Caco-2 (cell line): ENCODE data around the gene APOBR. TPM values are rescaled to one million over a fixed set of nuclear protein-coding genes. Genes with fewer than 3 reads are reported as not detected.

Experiments used
- BruUV-seq: library from RNA; stranded (reverse); fragments of 400-500 nt; replicated peaks from 2 replicates; lab custom pipeline; 2021; lab: Mats Ljungman, UMichigan
- CTCF ChIA-PET: fragments of 300-600 bp; sonication (Branson Sonifier 250); formaldehyde crosslinking; loops from one replicate; lab custom pipeline; 2022; ENCODE audit warnings: antibody characterized with exemption; lab: Charles Lee
- POLR2A ChIA-PET: fragments of 300-600 bp; sonication (Branson Sonifier 250); formaldehyde crosslinking; loops from one replicate; lab custom pipeline; 2022; ENCODE audit warnings: antibody characterized with exemption; lab: Charles Lee
- DNase-seq, 2 experiments: peaks; one replicate each; pipeline versions ENCODE4 v3.0.0 to v3.0.0-alpha.2; 2020 to 2022
- H3K27me3 ChIP-seq: replicated peaks from 2 replicates; pipeline ENCODE4 v1.6.0; 2011; ENCODE audit warnings: low read length; ENCODE audit not compliant: control insufficient read depth, insufficient read depth
- H3K36me3 ChIP-seq: 2 replicates; pipeline ENCODE4 v1.5.1; 2011; ENCODE audit warnings: low read length; ENCODE audit not compliant: control insufficient read depth, insufficient read depth
- H3K4me1 ChIP-seq: fragments of 250-450 bp; sonication (Bioruptor Pico); 2 replicates; pipeline ENCODE4 v1.5.1; 2020; ENCODE audit warnings: mild to moderate bottlenecking
- H3K4me3 ChIP-seq: 2 replicates; pipeline ENCODE4 v1.5.1; 2011; ENCODE audit warnings: low read depth, mild to moderate bottlenecking, control low read depth, low read length
- H3K9me3 ChIP-seq: fragments of 250-450 bp; sonication (Bioruptor Pico); 2 replicates; pipeline ENCODE4 v1.5.1; 2020; ENCODE audit warnings: mild to moderate bottlenecking, moderate library complexity
- H3K27ac Mint-ChIP-seq: one replicate; pipeline ENCODE4 v1.8.0; 2022; ENCODE audit warnings: mixed read lengths; ENCODE audit not compliant: unreplicated experiment
- H3K27me3 Mint-ChIP-seq: one replicate; pipeline ENCODE4 v1.8.0; 2022; ENCODE audit warnings: mixed read lengths; ENCODE audit not compliant: insufficient read depth, unreplicated experiment
- H3K36me3 Mint-ChIP-seq: one replicate; pipeline ENCODE4 v1.8.0; 2022; ENCODE audit warnings: mild to moderate bottlenecking, mixed read lengths; ENCODE audit not compliant: insufficient read depth, unreplicated experiment
- H3K4me1 Mint-ChIP-seq: one replicate; pipeline ENCODE4 v1.8.0; 2022; ENCODE audit warnings: low read depth, mixed read lengths; ENCODE audit not compliant: unreplicated experiment
- H3K4me3 Mint-ChIP-seq: one replicate; pipeline ENCODE4 v1.8.0; 2022; ENCODE audit warnings: mild to moderate bottlenecking, moderate library complexity, mixed read lengths; ENCODE audit not compliant: unreplicated experiment
- H3K9me3 Mint-ChIP-seq: one replicate; pipeline ENCODE4 v1.8.0; 2022; ENCODE audit warnings: mixed read lengths; ENCODE audit not compliant: unreplicated experiment
- CTCF ChIP-seq, 2 experiments: fragments of 200-600 bp in 1 of 2; IDR thresholded peaks; 1 replicate in 1 of 2; 2 replicates in 1 of 2; pipeline versions ENCODE4 v1.5.1 to v1.8.0; 2011 to 2022; ENCODE audit warnings: antibody characterized with exemption in 1 of 2, control low read depth in 1 of 2, inconsistent platforms in 1 of 2, low read depth in 1 of 2, low read length in 1 of 2, mild to moderate bottlenecking in 1 of 2, moderate library complexity in 1 of 2; ENCODE audit not compliant: insufficient read depth in 1 of 2, severe bottlenecking in 1 of 2, unreplicated experiment in 1 of 2
- intact Hi-C: fragments of 100-400 bp; cut with micrococcal nuclease; formaldehyde crosslinking; loops from one replicate; pipeline ENCODE4 v1.10.0; 2022; ENCODE audit not compliant: unreplicated experiment
- total RNA-seq: library from RNA; stranded (reverse); gene quantifications from 2 replicates; pipeline ENCODE4 v1.2.3, GENCODE V29; 2022

Gene APOBR
- total RNA-seq, 1 experiment from 2014 or later = 0.61 TPM

DNA sequence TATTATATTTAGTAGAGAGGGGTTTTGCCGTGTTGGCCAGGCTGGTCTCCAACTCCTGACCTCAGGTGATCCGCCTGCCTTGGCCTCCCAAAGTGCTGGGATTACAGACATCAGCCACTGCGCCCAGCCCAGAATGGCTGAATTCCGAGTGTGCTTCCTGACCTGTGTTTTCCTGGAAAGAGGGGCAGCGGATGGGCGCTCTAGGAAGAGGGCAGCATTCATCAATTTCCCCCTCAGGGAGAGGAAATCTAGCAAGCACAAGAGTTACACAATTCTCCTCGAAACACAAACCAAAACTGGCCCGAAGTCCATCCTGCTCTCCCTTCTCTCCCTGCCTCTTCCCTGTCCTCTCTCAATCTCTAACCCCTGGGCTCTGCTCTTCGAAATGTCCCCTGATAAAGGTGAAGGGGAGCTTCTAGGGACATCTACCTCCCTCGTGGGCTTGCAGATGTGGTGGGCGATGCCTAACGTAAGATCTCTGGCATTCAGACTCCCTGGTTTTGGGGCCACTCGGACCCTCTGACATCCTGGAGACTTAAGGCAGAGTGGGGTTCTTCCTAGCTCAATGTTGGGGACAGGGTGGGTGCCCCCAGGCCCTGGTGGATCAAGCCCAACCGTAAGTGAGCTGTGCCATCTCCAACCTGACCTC is 11.2 kb downstream of the APOBR start:
- no peak for TF ChIP-seq CTCF (IDR thresholded peaks at IDR 0.05; ENCODE audit: insufficient read depth in 1 of 2, low read depth in 1 of 2, low read length in 1 of 2, severe bottlenecking in 1 of 2, unreplicated experiment in 1 of 2)
- Mint-ChIP-seq H3K9me3 (no peaks in the 10 kb centered on the region), H3K4me3 (no peak overlapping the region), H3K27me3 (no peaks in the 10 kb centered on the region), H3K36me3 (no peaks in the 10 kb centered on the region), H3K27ac (no peak overlapping the region), H3K4me1 (no peaks in the 10 kb centered on the region)
- DNase-seq = no peak
- no peaks in the 10 kb centered on the region for H3K9me3 ChIP-seq
- ChIA-PET POLR2A (no interaction called here), CTCF (no interaction called here)
- no peak overlapping the region for H3K4me3 ChIP-seq
- intact Hi-C loops = loop anchor here (2.0 kb wide), 1 partner anchor 15 kb away; no protein-coding TSS in a partner anchor
- peaks cover 11% of the 10 kb centered on the region for H3K4me1 ChIP-seq
- H3K27me3 ChIP-seq = no peaks in the 10 kb centered on the region; the same call in 1 of the 2 replicates
- no peaks in the 10 kb centered on the region for H3K36me3 ChIP-seq
- no TSS peak for BruUV-seq

- ChIA-PET POLR2A (no interaction called here), CTCF (interaction anchor here (0.5 to 0.6 kb wide), 2 partner anchors 21 to 207 kb away, joined by 4 read pairs; no protein-coding TSS in a partner anchor)
Measured at GRCh38 chr16:28511031-28511430, 16.6 kb downstream of the APOBR start.

More at GRCh38 chr16:28511031-28511430, 16.6 kb downstream of the APOBR start:
- Histone ChIP-seq H3K4me3 (no peak overlapping the region), H3K36me3 (no peaks in the 10 kb centered on the region), H3K9me3 (no peaks in the 10 kb centered on the region), H3K4me1 (peaks cover under 1% of the 10 kb centered on the region; the same call in 1 of the 2 replicates), H3K27me3 (no peaks in the 10 kb centered on the region; the same call in 1 of the 2 replicates)
- H3K9me3 Mint-ChIP-seq = no peaks in the 10 kb centered on the region
- no TSS peak for BruUV-seq
- H3K4me3 Mint-ChIP-seq = no peak overlapping the region
- no peak for TF ChIP-seq CTCF (IDR thresholded peaks at IDR 0.05; ENCODE audit: insufficient read depth in 1 of 2, low read depth in 1 of 2, low read length in 1 of 2, severe bottlenecking in 1 of 2, unreplicated experiment in 1 of 2)
- intact Hi-C loops = no loop called here
- H3K27ac Mint-ChIP-seq = no peak overlapping the region
- no peaks in the 10 kb centered on the region for H3K27me3 Mint-ChIP-seq
- peaks cover 7% of the 10 kb centered on the region for H3K4me1 Mint-ChIP-seq
- no peak for DNase-seq
- H3K36me3 Mint-ChIP-seq = no peaks in the 10 kb centered on the region
